ENCODE measurements around the gene VSTM4. TPM values are rescaled to one million over a fixed set of nuclear protein-coding genes. Genes with fewer than 3 reads are reported as not detected.

VSTM4 gene
- total RNA-seq, 1 experiment from 2014 or later = not detected

- peaks cover 10% of the 10 kb centered on the region for H3K27me3 Mint-ChIP-seq (ENCODE audit: insufficient read depth, unreplicated experiment)
- Histone ChIP-seq H3K4me1 (no peaks in the 10 kb centered on the region), H3K9me3 (peaks cover 8% of the 10 kb centered on the region), H3K4me3 (ENCODE audit: low read depth, low read length) (no peak overlapping the region), H3K27me3 (replicated peaks; ENCODE audit: control insufficient read depth, insufficient read depth, low read length) (no peaks in the 10 kb centered on the region), H3K36me3 (ENCODE audit: control insufficient read depth, insufficient read depth, low read length) (no peaks in the 10 kb centered on the region)
- CTCF ChIA-PET = no interaction called here
- no peak for DNase-seq
- H3K27ac Mint-ChIP-seq (ENCODE audit: unreplicated experiment) = no peak overlapping the region
- H3K9me3 Mint-ChIP-seq (ENCODE audit: unreplicated experiment) = peaks cover 10% of the 10 kb centered on the region
- H3K4me3 Mint-ChIP-seq (ENCODE audit: unreplicated experiment) = no peak overlapping the region
- no peaks in the 10 kb centered on the region for H3K36me3 Mint-ChIP-seq (ENCODE audit: insufficient read depth, unreplicated experiment)
- intact Hi-C loops (cut with micrococcal nuclease; ENCODE audit: unreplicated experiment) = no loop called here
- no TSS peak for BruUV-seq (replicated peaks)
- H3K4me1 Mint-ChIP-seq (ENCODE audit: low read depth, unreplicated experiment) = no peaks in the 10 kb centered on the region
- no peak for TF ChIP-seq CTCF (IDR thresholded peaks at IDR 0.05; ENCODE audit: insufficient read depth in 1 of 2, low read depth in 1 of 2, low read length in 1 of 2, severe bottlenecking in 1 of 2, unreplicated experiment in 1 of 2)
- POLR2A ChIA-PET = no interaction called here
Observed at GRCh38 chr10:49066944-49067730, 48.2 kb downstream of the VSTM4 start.

DNA sequence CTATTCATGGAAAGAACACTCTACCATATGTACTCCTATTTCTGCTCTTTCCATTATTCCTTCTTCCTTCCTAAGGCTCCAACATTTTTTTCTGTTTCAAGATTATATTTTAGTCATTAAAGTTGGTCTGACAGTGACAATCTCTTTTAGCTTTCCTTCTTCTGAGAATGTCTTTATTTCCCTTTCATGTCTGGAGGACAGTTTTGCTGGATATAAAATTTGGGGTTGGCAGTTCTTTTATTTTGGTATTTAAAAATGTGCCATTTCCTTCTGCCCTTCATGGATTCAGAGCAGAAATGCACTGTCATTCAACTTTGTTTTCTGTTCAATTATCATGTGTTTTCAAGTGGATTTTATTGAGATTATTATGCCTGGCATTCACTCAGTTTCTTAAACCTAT is 53.1 kb downstream of the VSTM4 start:
- Mint-ChIP-seq H3K27ac (ENCODE audit: unreplicated experiment) (no peak overlapping the region), H3K4me1 (ENCODE audit: low read depth, unreplicated experiment) (no peaks in the 10 kb centered on the region), H3K4me3 (ENCODE audit: unreplicated experiment) (no peak overlapping the region), H3K9me3 (ENCODE audit: unreplicated experiment) (peaks cover 31% of the 10 kb centered on the region), H3K36me3 (ENCODE audit: insufficient read depth, unreplicated experiment) (no peaks in the 10 kb centered on the region), H3K27me3 (ENCODE audit: insufficient read depth, unreplicated experiment) (peaks cover 21% of the 10 kb centered on the region)
- H3K4me1 ChIP-seq = no peaks in the 10 kb centered on the region
- POLR2A ChIA-PET = no interaction called here
- no peaks in the 10 kb centered on the region for H3K36me3 ChIP-seq (ENCODE audit: control insufficient read depth, insufficient read depth, low read length)
- H3K27me3 ChIP-seq (replicated peaks; ENCODE audit: control insufficient read depth, insufficient read depth, low read length) = no peaks in the 10 kb centered on the region
- peaks cover 25% of the 10 kb centered on the region for H3K9me3 ChIP-seq
- no peak for TF ChIP-seq CTCF (IDR thresholded peaks at IDR 0.05; ENCODE audit: insufficient read depth in 1 of 2, low read depth in 1 of 2, low read length in 1 of 2, severe bottlenecking in 1 of 2, unreplicated experiment in 1 of 2)
- DNase-seq = no peak
- no peak overlapping the region for H3K4me3 ChIP-seq (ENCODE audit: low read depth, low read length)
- intact Hi-C loops (cut with micrococcal nuclease; ENCODE audit: unreplicated experiment) = no loop called here
- CTCF ChIA-PET = no interaction called here
- BruUV-seq (replicated peaks) = no TSS peak

GRCh38 chr10:49061667-49062066 is 53.7 kb downstream of the VSTM4 start:
- Mint-ChIP-seq H3K36me3 (ENCODE audit: insufficient read depth, unreplicated experiment) (no peaks in the 10 kb centered on the region), H3K4me3 (ENCODE audit: unreplicated experiment) (no peak overlapping the region), H3K27me3 (ENCODE audit: insufficient read depth, unreplicated experiment) (peaks cover 23% of the 10 kb centered on the region), H3K27ac (ENCODE audit: unreplicated experiment) (no peak overlapping the region), H3K9me3 (ENCODE audit: unreplicated experiment) (peaks cover 31% of the 10 kb centered on the region), H3K4me1 (ENCODE audit: low read depth, unreplicated experiment) (no peaks in the 10 kb centered on the region)
- H3K4me1 ChIP-seq = no peaks in the 10 kb centered on the region
- H3K9me3 ChIP-seq = peaks cover 25% of the 10 kb centered on the region
- DNase-seq = no peak
- H3K4me3 ChIP-seq (ENCODE audit: low read depth, low read length) = no peak overlapping the region
- no peak for TF ChIP-seq CTCF (IDR thresholded peaks at IDR 0.05; ENCODE audit: insufficient read depth in 1 of 2, low read depth in 1 of 2, low read length in 1 of 2, severe bottlenecking in 1 of 2, unreplicated experiment in 1 of 2)
- H3K36me3 ChIP-seq (ENCODE audit: control insufficient read depth, insufficient read depth, low read length) = no peaks in the 10 kb centered on the region
- CTCF ChIA-PET = no interaction called here
- H3K27me3 ChIP-seq (replicated peaks; ENCODE audit: control insufficient read depth, insufficient read depth, low read length) = no peaks in the 10 kb centered on the region
- POLR2A ChIA-PET = no interaction called here
- BruUV-seq (replicated peaks) = no TSS peak
- intact Hi-C loops (cut with micrococcal nuclease; ENCODE audit: unreplicated experiment) = no loop called here
